Pancreas (tissue), 10 donors: ENCODE results near the gene ODC1. TPM values are rescaled to one million over a fixed set of nuclear protein-coding genes. Genes with fewer than 3 reads are reported as not detected.

Experiments
- ATAC-seq, 4 donors: fragments of 200-7000 bp; cut with Tn5 transposase; one replicate each; pipeline versions ENCODE4 v1.8.0 to v1.9.1; 2020; ENCODE audit warnings: mild to moderate bottlenecking in 4 of 4, moderate library complexity in 4 of 4
- DNase-seq, 6 donors: peaks; one replicate each; pipeline ENCODE4 v3.0.0-alpha.2; 2020
- FAIRE-seq: peaks from 2 replicates; lab custom pipeline; 2012; peaks lifted over from hg19 to GRCh38; lab: Jason Lieb, UNC
- H3K27ac ChIP-seq, 4 donors: fragments of 200-600 bp; sonication (generic); 1 replicate in 3 of 4; 2 replicates in 1 of 4; pipeline versions ENCODE4 v1.5.0 to v1.8.0; 2020
- H3K27me3 ChIP-seq, 4 donors: fragments of 200-600 bp; one replicate each; pipeline ENCODE4 v1.8.0; 2021
- H3K36me3 ChIP-seq, 3 donors: fragments of 200-600 bp; sonication (generic) in 1 of 3; one replicate each; pipeline versions ENCODE4 v1.5.0 to v1.8.0; 2020 to 2021
- H3K4me1 ChIP-seq, 3 donors: fragments of 200-600 bp; one replicate each; pipeline ENCODE4 v1.8.0; 2021
- H3K4me3 ChIP-seq, 4 donors: fragments of 200-600 bp; sonication (generic) in 2 of 4; one replicate each; pipeline versions ENCODE4 v1.5.0 to v1.8.0; 2020 to 2021
- H3K9me3 ChIP-seq, 4 donors: fragments of 200-600 bp; one replicate each; pipeline ENCODE4 v1.8.0; 2021
- CTCF ChIP-seq, 4 donors: fragments of 200-600 bp; sonication (generic) in 3 of 4; IDR thresholded peaks; one replicate each; pipeline versions ENCODE4 v1.5.0 to v1.8.0; 2021; ENCODE audit warnings: antibody characterized with exemption in 4 of 4
- WGBS, 2 donors: extraction: QIAGEN DNeasy Blood & Tissue Kit; methylation state at CpG; one replicate each; pipeline ENCODE4 v1.1.7; 2013; 5-methylcytosine and 5-hydroxymethylcytosine counted together
- intact Hi-C, 3 donors: fragments of 100-400 bp; cut with DNase I; formaldehyde crosslinking; loops; one replicate each; pipeline versions ENCODE4 v1.11.1 to v1.14.2; 2022
- polyA plus RNA-seq, 2 donors: library from polyadenylated mRNA; stranded (reverse); fragments of 200-250 nt; gene quantifications; one replicate each; pipeline ENCODE4 v1.2.3, GENCODE V29; 2013
- total RNA-seq, 6 donors: library from RNA; stranded (reverse); fragmentation: NEBNext Ultra II Directional in 4 of 6; extraction: Animal tissue kit (Norgen Biotek cat#: 25700) in 4 of 6; gene quantifications; one replicate each; pipeline versions ENCODE4 v1.2.1 to v1.2.4, GENCODE V29; 2021 to 2023
- donor health status: healthy with polysubstance abuse.
- donor health status: DM: no; HTN: no; CAD: no; lungs with moderate emphysema.
- donor health status: DM: no; HTN: no; CAD: no.
- donor health status: control.
- donor health status: control.
- donor health status: Bipolar disorder and iron deficiency.
- donor health status: DM: yes; HTN: yes; CAD: no.
- donor health status: DM: no; HTN: no; CAD: no.
- donor health status: DM: no; HTN: no; CAD: no.
- donor health status: DM: yes; HTN: yes; CAD: no.

The ODC1 gene
- total and polyA plus RNA-seq, 8 donors = 9.3 to 52.2 (median 28.5) TPM

GRCh38 chr2:10415640-10416039, 32.5 kb downstream of the ODC1 start:
- H3K27me3 ChIP-seq = no peaks in the 10 kb centered on the region
- peaks cover 0 to 5% (median 0%) of the 10 kb centered on the region in 3 donors for H3K36me3 ChIP-seq
- TF ChIP-seq CTCF (IDR thresholded peaks at IDR 0.05) = no peak
- intact Hi-C loops = loop anchor here in 1 of 3 donors (10.0 kb wide), 1 partner anchor 111 kb away; the partner anchor contains the start of gene HPCAL1
- FAIRE-seq (no peak), DNase-seq (peak in 3 of 6 donors; percentile 74 to 88 (median 75)), ATAC-seq (no peak)
- H3K27ac ChIP-seq = peak overlapping the region in 1 of 4 donors; percentile 5
- no peaks in the 10 kb centered on the region for H3K9me3 ChIP-seq
- no peak overlapping the region for H3K4me3 ChIP-seq
- peaks cover 18 to 27% (median 19%) of the 10 kb centered on the region in 3 donors for H3K4me1 ChIP-seq
- 46 to 59% methylated on average over 12 of the region's 12 CpGs for WGBS, 2 donors

- no peak for FAIRE-seq
- intact Hi-C loops = loop anchor here in 1 of 3 donors (10.0 kb wide), 1 partner anchor 110 kb away; the partner anchor contains the start of gene HPCAL1
- peak in 1 of 6 donors; percentile 63 for DNase-seq
- no peak for TF ChIP-seq CTCF (IDR thresholded peaks at IDR 0.05)
- Histone ChIP-seq H3K4me1 (peaks cover 18 to 27% (median 19%) of the 10 kb centered on the region in 3 donors), H3K27me3 (no peaks in the 10 kb centered on the region), H3K4me3 (no peak overlapping the region), H3K27ac (peak overlapping the region in 3 of 4 donors; percentile 57 to 73 (median 67)), H3K9me3 (no peaks in the 10 kb centered on the region), H3K36me3 (peaks cover 0 to 5% (median 0%) of the 10 kb centered on the region in 3 donors)
- peak in 3 of 4 donors; percentile 6 to 18 (median 16) for ATAC-seq
- WGBS, 2 donors = 49 to 64% methylated on average over 7 to 8 of the region's 8 CpGs
Measured at GRCh38 chr2:10415048-10415447, 33.1 kb downstream of the ODC1 start.

GRCh38 chr2:10414591-10414990, 33.5 kb downstream of the ODC1 start:
- peak overlapping the region; percentile 46 to 73 (median 62) for H3K27ac ChIP-seq
- 40 to 42% methylated on average over 10 of the region's 10 CpGs for WGBS, 2 donors
- FAIRE-seq = no peak
- peak in 3 of 4 donors; percentile 7 to 30 (median 17) for ATAC-seq
- peaks cover 18 to 27% (median 19%) of the 10 kb centered on the region in 3 donors for H3K4me1 ChIP-seq
- intact Hi-C loops = loop anchor here in 1 of 3 donors (10.0 kb wide), 1 partner anchor 110 kb away; the partner anchor contains the start of gene HPCAL1
- H3K36me3 ChIP-seq = peaks cover 0 to under 1% (median 0%) of the 10 kb centered on the region in 3 donors
- H3K4me3 ChIP-seq = no peak overlapping the region
- DNase-seq = peak in 2 of 6 donors; percentile 39 to 64
- no peaks in the 10 kb centered on the region for H3K27me3 ChIP-seq
- no peak for TF ChIP-seq CTCF (IDR thresholded peaks at IDR 0.05)
- H3K9me3 ChIP-seq = no peaks in the 10 kb centered on the region

DNA sequence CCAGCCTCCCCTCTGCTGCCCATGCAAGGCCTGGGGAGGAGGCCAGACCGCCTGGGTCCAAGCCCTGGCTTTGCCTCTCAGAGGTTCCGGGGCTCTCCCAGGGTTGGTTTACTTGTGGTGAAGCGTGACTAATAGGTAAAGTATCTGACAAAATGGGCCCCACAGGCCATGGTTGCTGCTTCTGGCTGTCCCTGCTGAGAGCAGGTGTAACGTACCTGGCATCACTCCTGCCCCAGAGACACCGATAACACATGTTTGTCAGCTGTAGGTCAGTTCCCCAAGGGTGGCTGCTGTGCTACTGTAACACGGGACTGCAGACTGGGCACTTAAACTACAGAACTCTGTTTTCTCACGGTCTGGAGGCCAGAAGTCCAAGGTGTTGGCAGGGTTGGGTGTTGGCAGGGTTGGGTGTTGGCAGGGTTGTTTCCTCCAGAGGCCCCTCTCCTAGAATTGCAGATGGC, 34.1 kb downstream of the ODC1 start:
- no peaks in the 10 kb centered on the region for H3K9me3 ChIP-seq
- 19 to 20% methylated on average over 7 of the region's 7 CpGs for WGBS, 2 donors
- FAIRE-seq = no peak

More for the DNA sequence above, 34.1 kb downstream of the ODC1 start:
- Histone ChIP-seq H3K27ac (peak overlapping the region; percentile 46 to 73 (median 62)), H3K36me3 (no peaks in the 10 kb centered on the region), H3K4me1 (peaks cover 19 to 31% (median 21%) of the 10 kb centered on the region in 3 donors), H3K27me3 (no peaks in the 10 kb centered on the region), H3K4me3 (no peak overlapping the region)
- peak; percentile 74 to 82 (median 78) for ATAC-seq
- TF ChIP-seq CTCF (IDR thresholded peaks at IDR 0.05) = no peak
- intact Hi-C loops = loop anchor here in 1 of 3 donors (10.0 kb wide), 1 partner anchor 109 kb away; the partner anchor contains the start of gene HPCAL1
- DNase-seq = peak in 5 of 6 donors; percentile 79 to 90 (median 83)
